CD4-positive, alpha-beta T cell treated with Interleukin-21 for 1 hour (primary cell): Measurements from ENCODE around the gene USP35.
"Not testable (repeated sequence)": the region's sequence is repeated elsewhere in the genome, so short reads cannot be mapped to it uniquely, and the experiment has no call there.

Experiments used
- DNase-seq: peaks from one replicate; pipeline ENCODE4 v3.0.0-alpha.2; 2020

The USP35 gene

DNA sequence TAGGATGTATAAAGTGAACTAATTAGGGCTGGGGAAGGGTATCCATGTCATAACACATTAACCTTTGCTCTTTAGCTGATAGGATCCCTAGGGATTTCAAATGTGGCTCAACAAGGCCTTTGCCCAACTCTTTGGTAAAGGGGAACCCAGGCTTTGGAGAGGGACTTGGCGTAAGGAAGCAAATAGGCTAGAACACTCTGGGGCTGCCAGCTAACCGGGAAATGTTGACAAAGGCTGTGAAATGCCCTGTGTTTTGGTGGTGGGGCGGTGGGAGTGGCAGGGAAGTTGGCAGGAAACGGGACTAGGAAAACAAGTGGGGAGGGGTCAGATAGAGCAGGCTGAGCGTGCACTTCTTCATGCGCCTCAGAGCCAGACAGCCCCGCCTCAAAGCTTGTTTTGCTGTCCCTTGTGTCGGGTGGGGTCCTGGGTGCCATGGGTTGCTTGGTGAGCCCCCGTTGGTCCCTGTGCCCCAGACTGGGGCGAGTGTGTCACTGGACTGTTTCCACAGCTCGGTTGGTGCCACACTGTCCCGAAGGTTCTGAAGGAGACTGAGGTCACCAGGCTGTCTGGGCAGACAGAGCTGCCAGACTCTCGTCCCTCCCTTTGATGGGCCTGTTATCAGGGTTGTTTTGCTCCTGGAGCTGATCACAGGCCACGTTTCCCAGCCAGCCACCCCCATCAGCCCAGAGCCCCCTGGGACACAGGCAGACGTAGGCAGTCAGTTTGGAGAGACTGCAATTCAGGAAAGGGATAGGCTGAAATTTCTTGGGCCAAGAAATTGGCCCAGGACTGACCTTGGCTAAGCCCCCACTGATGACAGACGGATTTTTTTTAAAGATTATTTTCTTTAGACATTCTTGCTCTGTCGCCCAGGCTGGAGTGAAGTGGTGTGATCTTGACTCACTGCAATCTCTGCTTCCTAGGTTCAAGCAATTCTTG is 19.9 kb upstream of the USP35 start:
- DNase-seq: no peak

DNA sequence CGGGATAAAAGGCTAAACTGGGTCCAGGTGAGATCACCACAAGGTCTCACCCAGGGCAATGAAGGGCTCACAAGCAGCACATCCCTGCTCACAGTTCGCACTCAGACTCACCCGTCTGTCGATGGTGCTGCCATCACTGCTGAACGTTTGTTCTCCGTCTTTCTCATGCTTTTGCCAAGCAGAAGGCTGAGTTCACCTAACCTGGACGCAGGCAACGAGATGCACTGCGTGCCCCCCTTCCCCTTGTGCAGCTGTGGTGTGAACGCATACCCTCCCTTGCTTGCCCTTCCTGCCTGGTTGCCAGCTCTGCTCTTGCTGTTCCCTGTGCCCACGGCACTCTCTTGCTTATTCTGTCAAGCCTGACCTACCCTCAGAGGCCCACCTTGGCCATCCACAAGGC is 18.3 kb upstream of the USP35 start:
- no peak for DNase-seq

DNA sequence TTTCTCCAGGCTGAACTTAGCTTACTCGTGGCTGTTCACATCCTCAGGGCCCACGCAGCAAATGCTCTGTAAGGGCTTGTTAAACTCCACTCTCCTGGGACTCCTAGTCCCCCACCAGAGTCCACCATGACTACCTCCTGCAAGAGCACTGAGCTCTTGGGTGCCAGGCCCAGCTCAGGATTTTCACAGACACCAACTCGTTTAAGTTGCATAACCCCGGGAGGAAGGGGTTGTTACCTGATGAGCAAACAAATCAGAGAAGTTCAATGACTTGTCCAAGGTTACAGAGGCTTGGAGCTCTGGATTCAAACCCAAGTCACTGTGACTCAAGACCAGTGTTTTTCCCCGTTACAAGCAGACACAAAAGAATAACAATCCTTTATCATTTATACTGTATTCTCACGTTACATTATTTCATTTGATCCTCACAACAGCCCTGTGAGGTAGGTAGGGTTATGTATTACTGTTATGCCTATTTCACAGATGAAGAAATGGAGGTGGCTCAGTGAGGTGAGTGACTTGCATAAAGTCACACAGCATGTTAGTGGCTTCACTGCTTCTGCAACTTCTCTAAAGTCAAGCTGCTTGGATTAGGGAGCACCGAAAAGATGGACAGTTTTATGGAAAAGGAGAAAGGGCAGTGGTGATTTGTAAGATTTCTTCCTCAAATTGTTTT is 17.7 kb upstream of the USP35 start:
- no peak for DNase-seq

DNA sequence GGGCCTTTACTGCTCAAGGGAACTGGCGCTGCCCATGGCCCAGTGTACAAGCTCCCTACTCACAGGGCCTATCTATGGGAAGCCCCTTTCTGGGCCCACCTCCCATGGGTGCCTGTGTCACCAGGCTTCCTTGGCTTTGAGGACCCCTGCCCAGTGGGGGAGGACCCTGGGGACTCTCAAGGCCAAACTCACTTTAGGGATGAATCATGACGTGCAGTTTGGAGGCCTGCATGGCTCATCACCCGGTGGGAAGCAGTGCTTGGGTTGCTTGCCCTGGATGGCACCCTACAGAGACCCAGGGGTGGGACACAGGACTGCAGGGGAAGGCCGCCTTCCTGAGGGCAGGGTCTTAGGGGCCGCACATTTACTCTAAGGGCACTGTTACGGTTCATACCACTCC is 16.8 kb upstream of the USP35 start:
- DNase-seq: no peak

DNA sequence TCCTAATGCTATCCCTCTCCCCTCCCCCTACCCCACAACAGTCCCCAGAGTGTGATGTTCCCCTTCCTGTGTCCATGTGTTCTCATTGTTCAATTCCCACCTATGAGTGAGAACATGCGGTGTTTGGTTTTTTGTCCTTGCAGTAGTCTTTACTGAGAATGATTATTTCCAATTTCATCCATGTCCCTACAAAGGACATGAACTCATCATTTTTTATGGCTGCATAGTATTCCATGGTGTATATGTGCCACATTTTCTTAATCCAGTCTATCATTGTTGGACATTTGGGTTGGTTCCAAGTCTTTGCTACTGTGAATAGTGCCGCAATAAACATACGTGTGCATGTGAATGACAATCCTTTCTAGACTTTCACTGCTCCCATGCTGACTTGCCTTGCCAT is 12.9 kb upstream of the USP35 start:
- DNase-seq: not testable (repeated sequence)

GRCh38 chr11:78176605-78177141 is 12.0 kb upstream of the USP35 start:
- DNase-seq: no peak

GRCh38 chr11:78177216-78177615 is 11.5 kb upstream of the USP35 start:
- DNase-seq: no peak

- no peak for DNase-seq
Observed at GRCh38 chr11:78179459-78180071, 9.2 kb upstream of the USP35 start.

DNA sequence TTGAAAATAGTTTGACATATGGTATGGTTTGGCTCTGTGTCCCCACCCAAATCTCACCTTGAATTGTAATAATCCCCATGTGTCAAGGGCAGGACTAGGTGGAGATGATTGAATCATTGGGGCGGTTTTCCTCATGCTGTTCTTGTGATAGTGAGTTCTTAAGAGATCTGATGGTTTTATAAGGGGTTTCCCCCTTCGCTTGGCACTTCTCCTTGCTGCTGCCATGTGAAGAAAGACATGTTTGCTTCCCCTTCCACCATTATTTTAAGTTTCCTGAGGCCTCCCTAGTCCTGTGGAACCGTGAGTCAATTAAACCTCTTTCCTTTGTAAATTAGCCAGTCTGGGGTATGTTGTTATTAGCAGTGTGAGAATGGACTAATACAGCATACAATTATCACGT is 8.0 kb upstream of the USP35 start:
- no peak for DNase-seq

- DNase-seq: no peak
Observed at GRCh38 chr11:78181185-78181584, 7.5 kb upstream of the USP35 start.

GRCh38 chr11:78187366-78188285 is 1.1 kb upstream of the USP35 start:
- DNase-seq: peak; percentile 71

- no peak for DNase-seq
Observed at GRCh38 chr11:78189174-78189724, 530 bp downstream of the USP35 start.

GRCh38 chr11:78189851-78190250 is 1.1 kb downstream of the USP35 start:
- no peak for DNase-seq

DNA sequence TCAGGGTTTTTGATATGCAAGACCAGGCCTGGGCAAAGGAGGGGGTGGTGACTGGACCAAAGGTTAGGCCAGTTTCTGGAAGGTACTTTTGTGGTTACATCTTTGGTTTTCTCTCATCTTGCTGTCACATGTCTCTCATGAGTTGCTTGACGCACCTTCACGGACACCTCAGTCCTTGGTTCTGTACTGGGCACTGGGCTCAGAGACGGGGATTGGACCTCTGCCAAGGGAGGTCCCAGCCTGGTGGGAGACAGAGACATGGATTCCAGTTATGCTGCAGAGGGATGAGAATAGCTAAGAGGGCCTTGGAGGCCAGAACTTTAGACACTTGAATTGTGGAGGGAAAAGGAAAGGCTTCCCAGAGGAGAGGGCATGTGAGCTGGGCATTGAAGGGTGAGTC is 1.7 kb downstream of the USP35 start:
- no peak for DNase-seq

GRCh38 chr11:78190871-78191538 is 2.3 kb downstream of the USP35 start:
- no peak for DNase-seq

GRCh38 chr11:78192223-78192719 is 3.6 kb downstream of the USP35 start:
- no peak for DNase-seq

DNA sequence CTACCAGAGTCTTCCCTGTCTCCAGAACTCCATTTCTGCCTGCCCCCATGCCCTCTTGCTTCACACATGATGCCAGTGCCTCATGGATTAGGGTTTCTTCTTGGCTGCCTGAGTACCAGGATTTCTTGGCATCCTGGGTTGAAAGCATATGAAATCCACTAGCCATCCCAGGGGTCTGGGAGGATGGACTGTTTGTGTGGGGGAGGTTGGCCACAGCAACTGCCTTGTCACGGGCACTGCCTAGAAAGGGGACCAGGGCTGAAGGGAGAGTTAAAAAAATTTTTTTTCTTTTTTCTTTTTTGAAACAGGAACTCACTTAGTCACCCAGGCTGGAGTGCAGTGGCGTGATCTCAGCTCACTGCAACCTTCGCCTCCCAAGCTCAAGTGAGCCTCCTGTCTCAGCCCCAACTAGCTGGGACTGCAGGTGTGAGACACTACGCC is 4.2 kb downstream of the USP35 start:
- no peak for DNase-seq

DNA sequence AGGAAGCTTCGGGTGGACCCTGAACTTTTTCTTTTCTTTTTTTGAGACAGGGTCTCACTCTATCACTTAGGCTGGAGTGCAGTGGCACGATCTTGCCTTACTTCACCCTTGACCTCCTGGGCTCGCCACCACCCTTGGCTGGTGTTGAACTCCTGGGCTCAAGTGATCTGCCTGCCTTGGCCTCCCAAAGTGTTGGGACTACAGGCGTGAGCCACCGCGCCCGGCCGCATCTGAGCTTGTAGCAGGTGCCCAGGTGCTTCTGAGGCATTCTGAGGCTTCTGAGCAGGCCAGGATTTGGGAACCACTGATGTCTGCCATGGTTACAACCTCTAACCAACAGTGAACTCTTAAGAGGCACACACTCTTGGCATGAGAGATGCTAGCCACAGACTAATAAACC is 5.1 kb downstream of the USP35 start:
- DNase-seq: no peak

DNA sequence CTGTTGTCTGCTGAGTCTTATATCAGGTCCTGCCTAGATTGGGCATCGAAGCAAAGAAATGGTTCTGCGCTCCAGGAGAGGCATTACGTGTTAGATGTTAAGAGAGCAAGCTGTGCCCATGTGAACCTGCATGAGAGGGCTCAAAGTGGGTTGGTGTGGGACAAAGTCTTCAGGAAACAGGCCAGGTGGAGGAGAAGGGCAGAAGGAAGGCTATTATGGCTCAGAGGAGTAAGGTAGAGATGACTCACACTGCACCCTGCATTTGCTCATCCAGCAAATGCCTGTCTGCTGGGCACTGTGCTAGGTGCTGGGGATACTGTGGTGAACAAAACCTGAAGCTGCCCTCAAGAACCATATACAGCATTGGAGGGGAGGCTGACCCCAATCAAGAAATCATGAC is 5.8 kb downstream of the USP35 start:
- DNase-seq: no peak

DNA sequence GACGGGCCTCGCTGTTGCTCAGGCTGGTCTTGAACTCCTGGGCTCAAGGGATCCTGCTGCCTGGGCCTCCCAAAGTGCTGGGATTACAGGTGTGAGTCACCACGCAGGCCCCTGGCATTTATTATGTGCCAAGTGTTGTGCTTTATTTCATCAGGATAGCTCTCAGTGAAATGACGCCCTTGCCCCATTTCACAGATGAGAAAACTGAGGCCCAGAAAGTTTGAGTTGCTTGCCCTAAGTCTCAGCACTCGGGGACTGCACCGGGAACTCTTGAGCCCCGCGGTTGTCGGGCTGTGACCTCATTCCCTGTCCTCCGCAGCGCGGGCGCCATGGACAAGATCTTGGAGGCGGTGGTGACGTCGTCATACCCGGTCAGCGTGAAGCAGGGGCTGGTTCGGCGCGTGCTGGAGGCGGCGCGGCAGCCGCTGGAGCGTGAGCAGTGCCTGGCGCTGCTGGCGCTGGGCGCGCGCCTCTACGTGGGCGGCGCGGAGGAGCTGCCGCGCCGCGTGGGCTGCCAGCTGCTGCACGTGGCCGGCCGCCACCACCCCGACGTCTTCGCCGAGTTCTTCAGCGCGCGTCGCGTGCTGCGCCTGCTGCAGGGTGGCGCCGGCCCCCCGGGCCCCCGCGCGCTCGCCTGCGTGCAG is 7.3 kb downstream of the USP35 start:
- DNase-seq: no peak

- DNase-seq: no peak
Observed at GRCh38 chr11:78196661-78197091, 8.0 kb downstream of the USP35 start.
